GM19193 (cell line): ENCODE results near the gene MPRIP.

Experiments used
- POLR2A ChIP-seq: IDR thresholded peaks from 4 replicates; pipeline ENCODE4 v1.6.1; 2011; ENCODE audit not compliant: insufficient read depth, insufficient read length; ENCODE audit errors: extremely low read depth

Gene MPRIP

GRCh38 chr17:17030515-17031211, 11.6 kb upstream of the MPRIP start:
- TF ChIP-seq POLR2A: no peak

- TF ChIP-seq POLR2A: no peak
Measured at GRCh38 chr17:17032131-17032692, 10.0 kb upstream of the MPRIP start.

GRCh38 chr17:17033466-17033865, 8.8 kb upstream of the MPRIP start:
- TF ChIP-seq POLR2A: no peak

- TF ChIP-seq POLR2A: no peak
Measured at GRCh38 chr17:17034026-17034425, 8.2 kb upstream of the MPRIP start.

GRCh38 chr17:17034496-17035075, 7.7 kb upstream of the MPRIP start:
- no peak for TF ChIP-seq POLR2A

- TF ChIP-seq POLR2A: no peak
Measured at GRCh38 chr17:17035490-17035889, 6.8 kb upstream of the MPRIP start.

GRCh38 chr17:17035920-17036523, 6.2 kb upstream of the MPRIP start:
- TF ChIP-seq POLR2A: no peak

GRCh38 chr17:17036524-17036998, 5.7 kb upstream of the MPRIP start:
- no peak for TF ChIP-seq POLR2A

GRCh38 chr17:17039911-17040310, 2.3 kb upstream of the MPRIP start:
- no peak for TF ChIP-seq POLR2A

- no peak for TF ChIP-seq POLR2A
Measured at GRCh38 chr17:17041018-17041521, 1.2 kb upstream of the MPRIP start.

GRCh38 chr17:17041571-17042383, 480 bp upstream of the MPRIP start:
- TF ChIP-seq POLR2A: peak; percentile 17

- TF ChIP-seq POLR2A: no peak
Measured at GRCh38 chr17:17042851-17043460, 699 bp downstream of the MPRIP start.

- TF ChIP-seq POLR2A: no peak
Measured at GRCh38 chr17:17043461-17044271, 1.4 kb downstream of the MPRIP start.
